Liver (tissue), 9 donors: ENCODE measurements around the gene PPP1R9A. TPM values are rescaled to one million over a fixed set of nuclear protein-coding genes. Genes with fewer than 3 reads are reported as not detected.

ENCODE experiments used
- DNase-seq: peaks from one replicate; pipeline ENCODE4 v3.0.0-alpha.2; 2017; ENCODE audit warnings: low spot score
- H3K27ac ChIP-seq, 2 donors: one replicate each; pipeline ENCODE4 v1.7.0; 2013; ENCODE audit warnings: inconsistent platforms in 2 of 2, low read length in 2 of 2, control low read depth in 1 of 2, low read depth in 1 of 2, mild to moderate bottlenecking in 1 of 2
- H3K27me3 ChIP-seq, 4 donors: one replicate each; pipeline versions ENCODE4 v1.6.1 to v1.7.0; 2013; ENCODE audit warnings: low read length in 3 of 4, inconsistent platforms in 1 of 4, mild to moderate bottlenecking in 1 of 4, moderate library complexity in 1 of 4; ENCODE audit not compliant: control insufficient read depth in 4 of 4, insufficient read depth in 4 of 4
- H3K36me3 ChIP-seq, 4 donors: one replicate each; pipeline versions ENCODE4 v1.6.1 to v1.7.0; 2013; ENCODE audit warnings: low read length in 3 of 4, mild to moderate bottlenecking in 3 of 4, low read depth in 1 of 4, moderate library complexity in 1 of 4; ENCODE audit not compliant: control insufficient read depth in 4 of 4, insufficient read depth in 3 of 4
- H3K4me1 ChIP-seq, 4 donors: one replicate each; pipeline versions ENCODE4 v1.6.1 to v1.7.0; 2013; ENCODE audit warnings: low read length in 3 of 4, mild to moderate bottlenecking in 3 of 4, moderate library complexity in 1 of 4; ENCODE audit not compliant: control insufficient read depth in 4 of 4, insufficient read depth in 4 of 4
- H3K4me3 ChIP-seq, 3 donors: one replicate each; pipeline versions ENCODE4 v1.6.1 to v1.7.0; 2013; ENCODE audit warnings: low read length in 3 of 3, control low read depth in 1 of 3, low read depth in 1 of 3, mild to moderate bottlenecking in 1 of 3
- H3K9ac ChIP-seq, 2 donors: one replicate each; pipeline ENCODE4 v1.7.0; 2013; ENCODE audit warnings: low read length in 2 of 2, mild to moderate bottlenecking in 2 of 2, moderate library complexity in 2 of 2, control low read depth in 1 of 2, low read depth in 1 of 2
- H3K9me3 ChIP-seq, 4 donors: one replicate each; pipeline versions ENCODE4 v1.6.1 to v1.7.0; 2013; ENCODE audit warnings: low read length in 3 of 4; ENCODE audit not compliant: control insufficient read depth in 4 of 4
- ATF3 ChIP-seq: IDR thresholded peaks from 2 replicates; pipeline ENCODE4 v1.6.1; 2016; ENCODE audit warnings: antibody characterized with exemption
- CTCF ChIP-seq: fragments of 150-350 bp; IDR thresholded peaks from 2 replicates; pipeline ENCODE4 v1.5.1; 2017; ENCODE audit warnings: improper control_type of control experiment, low read depth, low read length; ENCODE audit not compliant: missing input control
- EGR1 ChIP-seq, 2 donors: IDR thresholded peaks; 2 replicates each; pipeline ENCODE4 v1.6.1; 2016 to 2018; ENCODE audit warnings: antibody characterized with exemption in 2 of 2, low read depth in 2 of 2
- FOXA1 ChIP-seq: IDR thresholded peaks from 2 replicates; pipeline ENCODE4 v1.6.1; 2016; ENCODE audit warnings: antibody characterized with exemption
- FOXA2 ChIP-seq: IDR thresholded peaks from 2 replicates; pipeline ENCODE4 v1.6.1; 2016; ENCODE audit warnings: antibody characterized with exemption
- HNF4A ChIP-seq, 2 donors: conservative IDR thresholded peaks; 2 replicates each; pipeline ENCODE4 v1.6.1; 2016; ENCODE audit warnings: antibody characterized with exemption in 2 of 2, mild to moderate bottlenecking in 2 of 2
- HNF4G ChIP-seq: IDR thresholded peaks from 2 replicates; pipeline ENCODE4 v1.6.1; 2016; ENCODE audit warnings: antibody characterized with exemption
- JUND ChIP-seq, 2 donors: IDR thresholded peaks; 2 replicates each; pipeline ENCODE4 v1.6.1; 2016; ENCODE audit warnings: antibody characterized with exemption in 2 of 2
- MAX ChIP-seq: IDR thresholded peaks from 2 replicates; pipeline ENCODE4 v1.6.1; 2016; ENCODE audit warnings: antibody characterized with exemption
- NR2F2 ChIP-seq: IDR thresholded peaks from 2 replicates; pipeline ENCODE4 v1.6.1; 2016; ENCODE audit warnings: antibody characterized with exemption
- RAD21 ChIP-seq, 2 donors: IDR thresholded peaks; 2 replicates each; pipeline ENCODE4 v1.6.1; 2016; ENCODE audit warnings: antibody characterized with exemption in 2 of 2, mild to moderate bottlenecking in 2 of 2
- REST ChIP-seq: IDR thresholded peaks from 2 replicates; pipeline ENCODE4 v1.6.1; 2016; ENCODE audit warnings: antibody characterized with exemption, mild to moderate bottlenecking
- RXRA ChIP-seq, 2 donors: IDR thresholded peaks; 2 replicates each; pipeline ENCODE4 v1.6.1; 2017 to 2018; ENCODE audit warnings: antibody characterized with exemption in 2 of 2, mild to moderate bottlenecking in 1 of 2
- SP1 ChIP-seq: IDR thresholded peaks from 2 replicates; pipeline ENCODE4 v1.6.1; 2018; ENCODE audit warnings: antibody characterized with exemption, mild to moderate bottlenecking
- TAF1 ChIP-seq: conservative IDR thresholded peaks from 2 replicates; pipeline ENCODE4 v1.6.1; 2016; ENCODE audit warnings: antibody characterized with exemption, mild to moderate bottlenecking
- YY1 ChIP-seq: IDR thresholded peaks from 2 replicates; pipeline ENCODE4 v1.6.1; 2016; ENCODE audit warnings: antibody characterized with exemption, mild to moderate bottlenecking
- ZBTB33 ChIP-seq: IDR thresholded peaks from 2 replicates; pipeline ENCODE4 v1.6.1; 2016; ENCODE audit warnings: antibody characterized with exemption
- WGBS: extraction: QIAGEN DNeasy Blood & Tissue Kit; methylation state at CpG from one replicate; pipeline ENCODE4 v1.1.7; 2013; 5-methylcytosine and 5-hydroxymethylcytosine counted together
- polyA plus RNA-seq, 2 donors: library from polyadenylated mRNA; stranded (reverse) in 1 of 2; unstranded in 1 of 2; fragments of 200-250 nt in 1 of 2; fragments of >200 nt in 1 of 2; fragmentation: Nextera tagmentation in 1 of 2; extraction: Ambion mirVana in 1 of 2; gene quantifications; one replicate each; pipeline versions ENCODE4 v1.2.1 to v1.2.3, GENCODE V29; 2013 to 2015
- total RNA-seq, 2 donors: library from RNA; depleted of rRNA; stranded (reverse); fragments of >200 nt; gene quantifications; one replicate each; pipeline ENCODE4 v1.2.3, GENCODE V29; 2014
- donor health status: healthy.
- donor health status: healthy.
- donor health status: healthy.
- donor health status: healthy.
- donor health status: healthy.

Gene PPP1R9A
- total and polyA plus RNA-seq, 4 donors = 0.17 to 5.4 (median 2.7) TPM

GRCh38 chr7:95205665-95206225 is 298.4 kb downstream of the PPP1R9A start:
- H3K9ac ChIP-seq = no peak overlapping the region
- H3K4me3 ChIP-seq = no peak overlapping the region
- H3K36me3 ChIP-seq = no peaks in the 10 kb centered on the region
- H3K9me3 ChIP-seq = no peaks in the 10 kb centered on the region
- DNase-seq = no peak
- H3K27ac ChIP-seq = no peak overlapping the region
- H3K27me3 ChIP-seq = no peaks in the 10 kb centered on the region
- H3K4me1 ChIP-seq = no peaks in the 10 kb centered on the region
- WGBS = 62% methylated on average over 1 of the region's 1 CpG
- TF ChIP-seq REST = no peak
- TF ChIP-seq FOXA1 = no peak
- no peak for TF ChIP-seq TAF1
- TF ChIP-seq ZBTB33 = no peak
- no peak for TF ChIP-seq MAX
- no peak for TF ChIP-seq YY1
- TF ChIP-seq SP1 = no peak
- no peak for TF ChIP-seq CTCF
- TF ChIP-seq ATF3 = no peak
- no peak for TF ChIP-seq RXRA (IDR thresholded peaks at IDR 0.05)
- TF ChIP-seq JUND (IDR thresholded peaks at IDR 0.05) = no peak
- TF ChIP-seq FOXA2 = no peak
- TF ChIP-seq RAD21 (IDR thresholded peaks at IDR 0.05) = no peak
- no peak for TF ChIP-seq HNF4G
- no peak for TF ChIP-seq EGR1 (IDR thresholded peaks at IDR 0.05; ENCODE audit: low read depth in 2 of 2)
- TF ChIP-seq NR2F2 = no peak
- TF ChIP-seq HNF4A (conservative IDR thresholded peaks at IDR 0.05) = no peak

GRCh38 chr7:95209276-95209675 is 301.9 kb downstream of the PPP1R9A start:
- Histone ChIP-seq H3K27me3 (no peaks in the 10 kb centered on the region), H3K4me3 (no peak overlapping the region), H3K4me1 (no peaks in the 10 kb centered on the region), H3K9ac (no peak overlapping the region), H3K36me3 (no peaks in the 10 kb centered on the region), H3K27ac (no peak overlapping the region), H3K9me3 (no peaks in the 10 kb centered on the region)
- no peak for DNase-seq
- 98% methylated on average over 2 of the region's 2 CpGs for WGBS
- TF ChIP-seq CTCF = no peak
- no peak for TF ChIP-seq JUND (IDR thresholded peaks at IDR 0.05)
- TF ChIP-seq SP1 = no peak
- TF ChIP-seq REST = no peak
- TF ChIP-seq EGR1 (IDR thresholded peaks at IDR 0.05; ENCODE audit: low read depth in 2 of 2) = no peak
- TF ChIP-seq MAX = no peak
- TF ChIP-seq RAD21 (IDR thresholded peaks at IDR 0.05) = no peak
- TF ChIP-seq ATF3 = no peak
